Body of pancreas (tissue), 4 donors: ENCODE measurements around the gene IGF1R.

Experiments used
- POLR2A ChIP-seq, 3 donors: fragments of 450-650 bp; IDR thresholded peaks; one replicate each; pipeline ENCODE4 v1.6.1; 2016; ENCODE audit warnings: antibody characterized with exemption in 3 of 3, mild to moderate bottlenecking in 2 of 3
- TF ChIP-seq, protein P1 (sequence below), 7 experiments: fragments of 450-650 bp in 4 of 7; fragments of 200-600 bp in 3 of 7; sonication (generic) in 3 of 7; IDR thresholded peaks; one replicate each; pipeline ENCODE4 v1.5.1; 2016 to 2019; ENCODE audit warnings: antibody characterized with exemption in 7 of 7

DNA sequence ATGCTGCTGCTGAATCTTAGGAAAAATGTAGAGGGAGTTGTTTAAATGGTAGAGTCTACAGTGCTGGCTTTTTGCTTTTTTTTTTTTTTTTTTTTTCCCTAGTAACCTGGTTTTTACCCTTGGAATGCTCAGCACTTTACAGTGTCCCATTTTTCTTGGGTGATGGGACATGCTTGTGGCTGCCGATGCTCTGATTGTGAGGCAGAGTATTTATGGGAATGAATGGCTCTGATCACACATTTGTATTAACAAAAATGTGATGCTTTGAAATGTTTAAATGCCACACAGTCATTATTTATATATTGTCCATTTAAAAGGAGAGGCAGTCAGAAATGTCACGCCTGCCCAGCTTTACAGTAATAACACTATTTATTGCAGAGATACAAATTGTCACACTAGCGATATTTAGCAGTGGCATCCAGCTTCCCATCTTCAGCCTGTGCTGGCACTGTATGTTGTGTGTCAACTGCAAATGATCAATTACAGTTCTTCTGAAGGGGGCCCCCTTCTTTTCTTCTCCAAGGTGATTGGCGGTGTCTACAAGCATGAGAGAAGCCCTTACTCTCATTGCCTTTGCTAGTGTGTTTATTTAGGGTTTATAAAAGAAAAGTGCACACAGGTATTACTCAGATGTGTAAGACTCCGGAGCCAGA is 30.9 kb upstream of the IGF1R start:
- TF ChIP-seq, protein P1, sequence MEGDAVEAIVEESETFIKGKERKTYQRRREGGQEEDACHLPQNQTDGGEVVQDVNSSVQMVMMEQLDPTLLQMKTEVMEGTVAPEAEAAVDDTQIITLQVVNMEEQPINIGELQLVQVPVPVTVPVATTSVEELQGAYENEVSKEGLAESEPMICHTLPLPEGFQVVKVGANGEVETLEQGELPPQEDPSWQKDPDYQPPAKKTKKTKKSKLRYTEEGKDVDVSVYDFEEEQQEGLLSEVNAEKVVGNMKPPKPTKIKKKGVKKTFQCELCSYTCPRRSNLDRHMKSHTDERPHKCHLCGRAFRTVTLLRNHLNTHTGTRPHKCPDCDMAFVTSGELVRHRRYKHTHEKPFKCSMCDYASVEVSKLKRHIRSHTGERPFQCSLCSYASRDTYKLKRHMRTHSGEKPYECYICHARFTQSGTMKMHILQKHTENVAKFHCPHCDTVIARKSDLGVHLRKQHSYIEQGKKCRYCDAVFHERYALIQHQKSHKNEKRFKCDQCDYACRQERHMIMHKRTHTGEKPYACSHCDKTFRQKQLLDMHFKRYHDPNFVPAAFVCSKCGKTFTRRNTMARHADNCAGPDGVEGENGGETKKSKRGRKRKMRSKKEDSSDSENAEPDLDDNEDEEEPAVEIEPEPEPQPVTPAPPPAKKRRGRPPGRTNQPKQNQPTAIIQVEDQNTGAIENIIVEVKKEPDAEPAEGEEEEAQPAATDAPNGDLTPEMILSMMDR (IDR thresholded peaks at IDR 0.05), result no peak
- no peak for TF ChIP-seq POLR2A (IDR thresholded peaks at IDR 0.05)
